HUES6 (cell line): ENCODE measurements around the gene CRIP3.

ENCODE experiments used
- H3K27ac ChIP-seq: 2 replicates; pipeline ENCODE4 v1.7.0; 2013; ENCODE audit warnings: low read depth, mild to moderate bottlenecking, low read length, inconsistent platforms
- H3K27me3 ChIP-seq: 2 replicates; pipeline ENCODE4 v1.6.1; 2013; ENCODE audit warnings: low read length; ENCODE audit not compliant: control insufficient read depth, insufficient read depth
- H3K36me3 ChIP-seq: 2 replicates; pipeline ENCODE4 v1.6.1; 2013; ENCODE audit warnings: low read length; ENCODE audit not compliant: control insufficient read depth, insufficient read depth
- H3K4me1 ChIP-seq: 2 replicates; pipeline ENCODE4 v1.6.1; 2013; ENCODE audit warnings: low read length; ENCODE audit not compliant: control insufficient read depth, insufficient read depth
- H3K4me3 ChIP-seq: 2 replicates; pipeline ENCODE4 v1.5.1; 2013; ENCODE audit warnings: low read depth, low read length
- H3K9ac ChIP-seq: one replicate; pipeline ENCODE4 v1.6.1; 2013; ENCODE audit warnings: mild to moderate bottlenecking, low read length
- H3K9me3 ChIP-seq: 2 replicates; pipeline ENCODE4 v1.6.1; 2013; ENCODE audit warnings: low read depth, low read length; ENCODE audit not compliant: control insufficient read depth, insufficient read depth

CRIP3 gene

DNA sequence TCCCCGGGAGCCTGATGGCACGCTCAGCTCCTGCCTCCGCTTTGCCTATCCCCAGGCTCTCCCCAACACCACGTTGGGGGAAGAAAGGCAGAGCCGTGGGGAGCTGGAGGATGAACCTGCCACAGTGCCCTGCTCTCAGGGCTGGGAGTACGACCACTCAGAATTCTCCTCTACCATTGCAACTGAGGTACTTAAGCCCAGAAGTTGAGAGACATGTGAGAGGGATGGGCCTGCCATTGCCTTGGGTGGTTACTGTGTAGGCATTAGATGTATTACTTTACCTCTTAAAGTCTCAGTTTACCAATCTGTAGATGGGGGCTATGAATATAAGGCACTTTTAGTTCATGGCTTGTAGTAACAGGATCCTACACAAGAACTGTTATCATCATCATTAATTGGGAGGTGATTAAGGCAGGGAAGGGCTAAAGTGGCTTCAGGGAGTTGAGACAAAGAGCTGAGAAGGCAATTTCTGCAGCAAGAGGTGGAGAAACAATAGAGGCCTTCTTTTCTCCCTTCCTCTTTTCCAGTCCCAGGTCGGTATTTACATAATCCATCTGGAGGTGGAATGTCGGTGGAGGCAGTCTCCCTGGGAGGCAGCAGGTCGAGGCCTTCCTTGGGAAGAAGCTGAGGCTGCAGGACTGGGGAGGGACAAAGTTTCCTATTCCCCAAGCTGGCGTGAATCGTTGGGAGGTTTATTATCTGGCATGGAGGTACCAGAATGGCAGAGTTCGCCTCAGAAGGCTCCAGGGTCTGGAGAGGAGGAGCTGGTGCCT is 9.9 kb downstream of the CRIP3 start:
- Histone ChIP-seq H3K9ac (no peak overlapping the region), H3K4me3 (no peak overlapping the region), H3K9me3 (no peaks in the 10 kb centered on the region)

DNA sequence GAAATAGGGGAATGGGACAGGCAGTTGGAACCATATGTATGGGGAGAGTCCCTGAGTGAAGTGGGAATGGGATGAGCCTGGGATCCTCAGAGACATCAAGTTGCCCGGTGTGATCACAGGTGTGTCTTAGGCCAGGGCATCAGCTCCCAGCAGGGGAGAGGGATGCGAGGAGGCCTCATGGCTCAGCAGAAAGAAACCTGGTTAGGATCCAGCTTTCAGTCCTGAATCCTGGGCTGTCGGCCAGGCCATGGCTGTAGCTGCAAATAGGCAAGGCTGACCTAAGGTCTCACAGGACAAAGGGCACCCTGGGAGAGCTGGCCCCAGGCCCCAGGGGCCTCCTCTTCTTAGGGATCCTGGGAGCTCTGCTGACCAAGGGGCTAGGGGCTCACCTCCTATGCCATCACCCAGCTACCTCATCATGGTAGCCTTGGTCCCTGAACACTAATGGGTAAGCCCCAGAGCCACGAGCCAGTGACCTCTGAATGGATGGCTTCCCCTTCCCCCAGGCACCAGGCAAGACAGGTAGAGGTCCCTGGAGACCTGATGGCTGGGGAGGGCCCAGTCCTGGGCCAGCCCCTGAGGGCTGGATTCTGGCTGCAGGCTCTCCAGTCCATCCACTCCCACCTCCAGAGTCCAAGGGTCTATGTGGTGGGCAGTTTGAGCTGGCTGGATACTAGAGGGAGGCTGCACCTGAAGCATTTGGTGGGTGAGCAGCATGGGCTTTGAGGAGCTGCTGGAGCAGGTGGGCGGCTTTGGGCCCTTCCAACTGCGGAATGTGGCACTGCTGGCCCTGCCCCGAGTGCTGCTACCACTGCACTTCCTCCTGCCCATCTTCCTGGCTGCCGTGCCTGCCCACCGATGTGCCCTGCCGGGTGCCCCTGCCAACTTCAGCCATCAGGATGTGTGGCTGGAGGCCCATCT is 10.7 kb downstream of the CRIP3 start, which contains the start of gene SLC22A7:
SLC22A7 (plus strand) TSS at position 617 of the 921 bp plus-strand sequence; CDS start at position 716, 99 bp downstream.
- Histone ChIP-seq H3K4me1 (0 out of 2 replicates have a peak, but pooled peaks cover 8% of the 10 kb centered on the region), H3K4me3 (no peak within 1 kb of the TSS), H3K9ac (no peak within 1 kb of the TSS), H3K27me3 (0 out of 2 replicates have a peak, but pooled peaks cover 4% of the 10 kb centered on the region), H3K27ac (no peak within 1 kb of the TSS), H3K9me3 (no peaks in the 10 kb centered on the region), H3K36me3 (no peaks in the 10 kb centered on the region)

More for the DNA sequence above, 9.9 kb downstream of the CRIP3 start:
- H3K4me1 ChIP-seq, result 0 out of 2 replicates have a peak, but pooled peaks cover 8% of the 10 kb centered on the region
- H3K36me3 ChIP-seq, result no peaks in the 10 kb centered on the region
- H3K27ac ChIP-seq, result no peak overlapping the region
- H3K27me3 ChIP-seq, result 0 out of 2 replicates have a peak, but pooled peaks cover 4% of the 10 kb centered on the region

DNA sequence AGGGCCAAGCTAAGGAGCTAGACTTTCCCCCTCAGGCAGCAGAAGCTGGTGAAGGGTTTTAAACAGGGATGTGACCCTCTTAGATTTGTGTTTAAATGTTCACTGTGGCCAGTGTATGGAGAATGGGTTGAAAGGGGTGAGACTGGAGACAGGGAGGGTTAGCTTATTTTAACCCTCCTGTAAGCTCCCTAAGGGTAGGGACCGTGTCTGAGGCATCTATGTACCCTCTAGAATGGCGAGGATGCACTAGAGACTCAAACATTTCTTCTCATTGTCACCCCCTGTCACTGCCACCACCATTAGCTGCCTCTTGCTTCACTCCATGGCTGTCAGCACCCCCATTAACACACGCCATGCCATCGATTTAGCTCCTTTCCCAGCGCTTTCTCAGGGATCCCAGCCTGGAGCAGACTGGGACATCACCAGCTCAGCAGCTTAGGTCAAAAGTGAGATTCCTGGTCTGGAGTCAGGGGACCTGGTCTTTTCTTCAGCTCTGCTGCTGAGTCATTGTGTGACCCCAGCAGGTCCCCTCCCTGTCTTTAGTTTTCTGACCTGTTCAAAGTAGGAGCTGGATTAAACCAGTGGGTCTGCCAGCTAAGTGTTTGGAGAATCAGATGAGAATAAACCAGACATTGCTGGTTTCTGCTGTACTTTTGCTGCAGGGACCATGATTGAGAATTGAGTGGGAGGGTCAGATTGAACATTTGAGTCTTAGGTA is 11.7 kb downstream of the CRIP3 start:
- Histone ChIP-seq H3K4me3 (no peak overlapping the region), H3K9me3 (no peaks in the 10 kb centered on the region), H3K36me3 (no peaks in the 10 kb centered on the region), H3K9ac (no peak overlapping the region), H3K27me3 (0 out of 2 replicates have a peak, but pooled peaks cover 4% of the 10 kb centered on the region), H3K27ac (no peak overlapping the region), H3K4me1 (0 out of 2 replicates have a peak, but pooled peaks cover 8% of the 10 kb centered on the region)

DNA sequence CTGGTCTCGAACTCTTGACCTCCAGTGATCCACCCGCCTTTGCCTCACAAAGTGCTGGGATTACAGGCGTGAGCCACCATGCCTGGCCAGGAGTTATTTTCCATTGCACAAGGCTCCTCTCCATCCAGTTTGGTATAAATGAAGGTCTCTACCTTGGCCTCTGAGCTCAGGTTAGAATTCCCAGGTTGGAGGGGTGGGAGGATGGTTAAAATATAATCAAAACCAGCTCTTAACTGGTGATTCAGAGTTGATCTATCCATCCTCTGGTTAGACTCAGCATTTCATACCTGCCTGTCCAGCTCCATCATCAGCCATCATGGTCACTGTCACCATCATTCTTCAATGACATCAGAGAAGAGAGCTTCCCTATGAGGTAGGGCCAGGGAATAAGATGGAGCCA is 13.2 kb downstream of the CRIP3 start:
- H3K27me3 ChIP-seq, result 0 out of 2 replicates have a peak, but pooled peaks cover 4% of the 10 kb centered on the region
- no peak overlapping the region for H3K9ac ChIP-seq
- H3K36me3 ChIP-seq, result no peaks in the 10 kb centered on the region
- no peak overlapping the region for H3K4me3 ChIP-seq
- 0 out of 2 replicates have a peak, but pooled peaks cover 8% of the 10 kb centered on the region for H3K4me1 ChIP-seq
- H3K9me3 ChIP-seq, result no peaks in the 10 kb centered on the region
- H3K27ac ChIP-seq, result no peak overlapping the region

DNA sequence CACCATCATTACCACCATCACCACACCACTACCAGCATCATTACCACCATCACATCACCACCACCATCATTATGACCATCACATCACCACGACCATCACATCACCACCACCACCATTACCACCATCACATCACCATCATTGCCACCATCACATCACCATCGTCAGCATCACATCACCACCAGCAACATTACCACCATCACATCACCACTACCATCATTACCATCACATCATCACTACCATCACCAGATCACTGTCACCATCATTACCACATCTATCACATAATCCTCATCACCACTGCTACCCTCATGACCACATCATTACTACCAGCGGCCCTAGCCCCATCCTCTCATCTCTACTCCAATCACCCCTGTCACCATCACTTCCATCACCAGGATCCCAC is 14.1 kb downstream of the CRIP3 start:
- Histone ChIP-seq H3K9ac (no peak overlapping the region), H3K9me3 (no peaks in the 10 kb centered on the region), H3K27ac (no peak overlapping the region), H3K4me3 (no peak overlapping the region), H3K27me3 (0 out of 2 replicates have a peak, but pooled peaks cover 4% of the 10 kb centered on the region), H3K4me1 (0 out of 2 replicates have a peak, but pooled peaks cover 8% of the 10 kb centered on the region), H3K36me3 (no peaks in the 10 kb centered on the region)

DNA sequence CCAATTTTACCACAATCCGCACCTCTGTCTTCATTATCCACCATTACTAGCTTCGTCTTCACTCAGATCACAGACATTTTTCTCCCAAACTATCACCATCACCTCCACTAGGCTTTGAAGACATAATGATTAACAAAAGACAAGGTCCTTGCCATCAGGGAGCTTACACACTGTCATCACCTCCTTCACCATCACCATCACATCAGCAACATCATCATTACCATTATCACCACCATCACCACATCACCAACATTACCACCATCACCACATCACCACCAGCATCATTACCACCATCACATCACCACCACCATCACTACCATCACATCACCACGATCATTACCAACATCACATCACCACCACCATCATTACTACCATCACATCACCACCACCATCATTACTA is 14.9 kb downstream of the CRIP3 start:
- H3K9me3 ChIP-seq, result no peaks in the 10 kb centered on the region
- no peaks in the 10 kb centered on the region for H3K36me3 ChIP-seq
- no peak overlapping the region for H3K4me3 ChIP-seq
- H3K4me1 ChIP-seq, result 0 out of 2 replicates have a peak, but pooled peaks cover 8% of the 10 kb centered on the region
- H3K27ac ChIP-seq, result no peak overlapping the region
- 0 out of 2 replicates have a peak, but pooled peaks cover 4% of the 10 kb centered on the region for H3K27me3 ChIP-seq
- H3K9ac ChIP-seq, result no peak overlapping the region

DNA sequence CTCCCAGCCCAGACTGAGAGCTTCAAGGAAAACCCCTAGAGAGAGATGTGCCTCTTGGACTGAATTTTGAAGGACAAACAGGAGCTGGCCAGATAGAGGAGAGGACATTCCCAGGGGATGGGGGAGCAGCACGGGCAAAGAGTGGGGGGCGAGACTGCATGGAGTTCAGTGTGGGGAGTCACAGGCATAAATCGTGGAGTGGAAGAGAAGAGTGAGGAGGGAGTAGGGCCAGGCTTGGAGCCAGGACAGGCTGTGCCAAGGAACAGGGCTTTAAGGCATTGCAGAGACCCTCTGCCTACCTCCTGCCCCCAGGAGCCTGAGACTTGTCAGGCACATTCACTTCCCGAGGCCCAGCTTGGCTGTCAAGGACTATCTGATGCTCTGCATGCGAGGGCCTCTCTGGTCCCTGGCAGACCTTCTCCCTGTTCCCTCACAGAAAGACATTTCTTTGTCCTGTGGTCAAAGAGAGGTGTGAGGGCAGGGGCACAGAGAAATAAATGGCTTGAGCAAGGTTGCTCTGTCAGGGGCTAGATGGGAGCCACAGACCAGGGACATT is 15.8 kb downstream of the CRIP3 start:
- Histone ChIP-seq H3K27ac (no peak overlapping the region), H3K36me3 (no peaks in the 10 kb centered on the region), H3K9me3 (no peaks in the 10 kb centered on the region), H3K4me3 (no peak overlapping the region), H3K27me3 (0 out of 2 replicates have a peak, but pooled peaks cover 4% of the 10 kb centered on the region), H3K9ac (no peak overlapping the region), H3K4me1 (peaks cover 10% of the 10 kb centered on the region; the same call in 1 of the 2 replicates)

DNA sequence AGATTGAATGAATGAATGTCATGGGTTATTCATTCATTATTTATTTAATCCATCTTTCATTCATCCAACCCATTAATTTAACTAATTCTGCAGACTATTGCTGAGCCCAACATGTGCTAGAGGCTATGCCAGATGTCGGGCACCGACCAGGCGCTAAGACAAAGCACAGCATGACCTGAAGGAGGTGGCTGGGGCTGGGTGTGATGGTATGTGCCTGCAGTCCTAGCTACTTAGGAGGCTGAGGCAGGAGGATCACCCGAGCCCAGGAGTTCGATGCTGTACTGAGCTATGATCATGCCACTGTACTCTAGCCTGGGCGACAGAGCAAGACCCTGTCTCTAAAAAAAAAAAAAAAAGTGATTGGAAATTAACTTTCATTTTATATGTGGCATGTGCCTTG is 16.3 kb downstream of the CRIP3 start:
- Histone ChIP-seq H3K36me3 (no peaks in the 10 kb centered on the region), H3K4me1 (peaks cover 10% of the 10 kb centered on the region; the same call in 1 of the 2 replicates), H3K27ac (no peak overlapping the region), H3K9ac (no peak overlapping the region), H3K4me3 (no peak overlapping the region), H3K9me3 (no peaks in the 10 kb centered on the region), H3K27me3 (0 out of 2 replicates have a peak, but pooled peaks cover 4% of the 10 kb centered on the region)

DNA sequence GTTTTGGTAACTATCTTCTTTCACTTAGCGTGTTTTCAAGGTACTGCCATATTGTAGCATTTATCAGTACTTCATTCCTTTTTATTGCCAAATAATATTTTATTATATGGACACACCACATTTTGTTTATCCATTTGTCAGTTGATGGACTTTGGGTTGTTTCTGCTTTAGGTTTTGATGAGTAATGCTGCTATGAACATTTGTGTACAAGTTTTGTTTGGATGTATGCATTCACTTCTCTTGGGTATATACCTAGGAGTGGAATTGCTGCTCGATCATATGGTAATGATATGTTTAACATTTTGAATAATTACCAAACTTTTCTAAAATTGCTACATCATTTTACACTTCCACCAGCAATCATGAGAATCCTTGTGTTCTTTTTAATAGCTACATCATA is 16.9 kb downstream of the CRIP3 start:
- Histone ChIP-seq H3K9ac (no peak overlapping the region), H3K4me1 (peaks cover 5% of the 10 kb centered on the region; the same call in 1 of the 2 replicates), H3K36me3 (no peaks in the 10 kb centered on the region), H3K9me3 (no peaks in the 10 kb centered on the region), H3K4me3 (no peak overlapping the region), H3K27me3 (0 out of 2 replicates have a peak, but pooled peaks cover 3% of the 10 kb centered on the region), H3K27ac (no peak overlapping the region)

DNA sequence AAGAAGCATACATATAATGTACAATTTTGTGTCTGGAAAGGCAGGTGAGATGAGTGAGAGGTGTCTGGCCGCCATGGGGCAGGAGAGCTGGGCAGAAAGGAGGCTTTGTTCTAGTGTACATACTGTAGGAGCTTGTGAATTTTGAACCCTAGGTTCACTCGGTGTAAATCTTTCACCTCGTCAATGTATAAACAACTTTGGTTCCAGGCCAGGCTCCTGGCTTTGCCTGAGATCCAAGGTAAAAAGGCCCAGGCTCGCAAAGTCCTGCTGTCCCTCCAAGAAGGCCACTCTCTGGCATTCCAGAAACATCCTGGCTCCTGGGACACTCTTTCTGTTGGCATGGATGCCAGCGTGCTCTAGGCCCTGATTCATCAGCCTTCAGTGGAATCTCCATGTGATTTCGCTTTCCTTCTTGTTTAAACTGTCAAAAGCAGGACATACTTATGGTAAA is 17.7 kb downstream of the CRIP3 start:
- H3K4me1 ChIP-seq, result peaks cover 5% of the 10 kb centered on the region; the same call in 1 of the 2 replicates
- H3K27ac ChIP-seq, result no peak overlapping the region
- H3K9ac ChIP-seq, result no peak overlapping the region
- no peaks in the 10 kb centered on the region for H3K9me3 ChIP-seq
- no peaks in the 10 kb centered on the region for H3K36me3 ChIP-seq
- H3K27me3 ChIP-seq, result peaks cover 8% of the 10 kb centered on the region
- H3K4me3 ChIP-seq, result no peak overlapping the region
